Caco-2 (cell line): ENCODE measurements around the gene L3MBTL4. TPM values are rescaled to one million over a fixed set of nuclear protein-coding genes. Genes with fewer than 3 reads are reported as not detected.

Experiments used
- BruUV-seq: library from RNA; stranded (reverse); fragments of 400-500 nt; replicated peaks from 2 replicates; lab custom pipeline; 2021; lab: Mats Ljungman, UMichigan
- CTCF ChIA-PET: fragments of 300-600 bp; sonication (Branson Sonifier 250); formaldehyde crosslinking; loops from one replicate; lab custom pipeline; 2022; ENCODE audit warnings: antibody characterized with exemption; lab: Charles Lee
- POLR2A ChIA-PET: fragments of 300-600 bp; sonication (Branson Sonifier 250); formaldehyde crosslinking; loops from one replicate; lab custom pipeline; 2022; ENCODE audit warnings: antibody characterized with exemption; lab: Charles Lee
- DNase-seq, 2 experiments: peaks; one replicate each; pipeline versions ENCODE4 v3.0.0 to v3.0.0-alpha.2; 2020 to 2022
- H3K27me3 ChIP-seq: replicated peaks from 2 replicates; pipeline ENCODE4 v1.6.0; 2011; ENCODE audit warnings: low read length; ENCODE audit not compliant: control insufficient read depth, insufficient read depth
- H3K36me3 ChIP-seq: 2 replicates; pipeline ENCODE4 v1.5.1; 2011; ENCODE audit warnings: low read length; ENCODE audit not compliant: control insufficient read depth, insufficient read depth
- H3K4me1 ChIP-seq: fragments of 250-450 bp; sonication (Bioruptor Pico); 2 replicates; pipeline ENCODE4 v1.5.1; 2020; ENCODE audit warnings: mild to moderate bottlenecking
- H3K4me3 ChIP-seq: 2 replicates; pipeline ENCODE4 v1.5.1; 2011; ENCODE audit warnings: low read depth, mild to moderate bottlenecking, control low read depth, low read length
- H3K9me3 ChIP-seq: fragments of 250-450 bp; sonication (Bioruptor Pico); 2 replicates; pipeline ENCODE4 v1.5.1; 2020; ENCODE audit warnings: mild to moderate bottlenecking, moderate library complexity
- H3K27ac Mint-ChIP-seq: one replicate; pipeline ENCODE4 v1.8.0; 2022; ENCODE audit warnings: mixed read lengths; ENCODE audit not compliant: unreplicated experiment
- H3K27me3 Mint-ChIP-seq: one replicate; pipeline ENCODE4 v1.8.0; 2022; ENCODE audit warnings: mixed read lengths; ENCODE audit not compliant: insufficient read depth, unreplicated experiment
- H3K36me3 Mint-ChIP-seq: one replicate; pipeline ENCODE4 v1.8.0; 2022; ENCODE audit warnings: mild to moderate bottlenecking, mixed read lengths; ENCODE audit not compliant: insufficient read depth, unreplicated experiment
- H3K4me1 Mint-ChIP-seq: one replicate; pipeline ENCODE4 v1.8.0; 2022; ENCODE audit warnings: low read depth, mixed read lengths; ENCODE audit not compliant: unreplicated experiment
- H3K4me3 Mint-ChIP-seq: one replicate; pipeline ENCODE4 v1.8.0; 2022; ENCODE audit warnings: mild to moderate bottlenecking, moderate library complexity, mixed read lengths; ENCODE audit not compliant: unreplicated experiment
- H3K9me3 Mint-ChIP-seq: one replicate; pipeline ENCODE4 v1.8.0; 2022; ENCODE audit warnings: mixed read lengths; ENCODE audit not compliant: unreplicated experiment
- intact Hi-C: fragments of 100-400 bp; cut with micrococcal nuclease; formaldehyde crosslinking; loops from one replicate; pipeline ENCODE4 v1.10.0; 2022; ENCODE audit not compliant: unreplicated experiment
- total RNA-seq: library from RNA; stranded (reverse); gene quantifications from 2 replicates; pipeline ENCODE4 v1.2.3, GENCODE V29; 2022
- TF ChIP-seq, protein P1 (sequence below), 2 experiments: fragments of 200-600 bp in 1 of 2; IDR thresholded peaks; 1 replicate in 1 of 2; 2 replicates in 1 of 2; pipeline versions ENCODE4 v1.5.1 to v1.8.0; 2011 to 2022; ENCODE audit warnings: antibody characterized with exemption in 1 of 2, control low read depth in 1 of 2, inconsistent platforms in 1 of 2, low read depth in 1 of 2, low read length in 1 of 2, mild to moderate bottlenecking in 1 of 2, moderate library complexity in 1 of 2; ENCODE audit not compliant: insufficient read depth in 1 of 2, severe bottlenecking in 1 of 2, unreplicated experiment in 1 of 2

L3MBTL4 gene
- total RNA-seq, 1 experiment from 2014 or later: 0.23 TPM

DNA sequence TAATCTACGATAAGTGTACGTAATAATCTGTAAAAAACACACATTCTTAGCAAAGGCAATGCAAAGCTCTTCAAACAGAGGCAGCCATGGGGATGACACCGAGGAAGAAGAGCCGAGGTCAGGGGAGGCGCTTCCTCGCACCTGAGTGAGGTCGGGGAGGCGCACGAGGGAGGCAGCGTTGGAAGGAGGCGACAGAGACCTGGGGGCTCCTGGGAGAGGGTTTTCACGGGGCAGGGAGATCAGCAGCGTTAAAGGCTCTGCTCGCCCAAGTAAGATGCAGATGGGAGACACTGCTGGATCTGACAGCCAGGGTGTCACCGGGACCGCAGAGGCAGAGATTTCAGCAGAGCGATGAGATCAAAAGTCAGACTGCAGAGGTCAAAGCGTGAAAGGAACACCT lies 143.1 kb downstream of the L3MBTL4 start:
- Mint-ChIP-seq H3K4me3 (no peak overlapping the region), H3K27me3 (peaks cover 37% of the 10 kb centered on the region), H3K9me3 (no peaks in the 10 kb centered on the region), H3K36me3 (no peaks in the 10 kb centered on the region), H3K4me1 (peaks cover 8% of the 10 kb centered on the region), H3K27ac (no peak overlapping the region)
- no TSS peak for BruUV-seq
- no peak overlapping the region for H3K4me3 ChIP-seq
- H3K4me1 ChIP-seq: no peaks in the 10 kb centered on the region
- ChIA-PET POLR2A (no interaction called here), CTCF (no interaction called here)
- intact Hi-C loops: no loop called here
- TF ChIP-seq, protein P1, sequence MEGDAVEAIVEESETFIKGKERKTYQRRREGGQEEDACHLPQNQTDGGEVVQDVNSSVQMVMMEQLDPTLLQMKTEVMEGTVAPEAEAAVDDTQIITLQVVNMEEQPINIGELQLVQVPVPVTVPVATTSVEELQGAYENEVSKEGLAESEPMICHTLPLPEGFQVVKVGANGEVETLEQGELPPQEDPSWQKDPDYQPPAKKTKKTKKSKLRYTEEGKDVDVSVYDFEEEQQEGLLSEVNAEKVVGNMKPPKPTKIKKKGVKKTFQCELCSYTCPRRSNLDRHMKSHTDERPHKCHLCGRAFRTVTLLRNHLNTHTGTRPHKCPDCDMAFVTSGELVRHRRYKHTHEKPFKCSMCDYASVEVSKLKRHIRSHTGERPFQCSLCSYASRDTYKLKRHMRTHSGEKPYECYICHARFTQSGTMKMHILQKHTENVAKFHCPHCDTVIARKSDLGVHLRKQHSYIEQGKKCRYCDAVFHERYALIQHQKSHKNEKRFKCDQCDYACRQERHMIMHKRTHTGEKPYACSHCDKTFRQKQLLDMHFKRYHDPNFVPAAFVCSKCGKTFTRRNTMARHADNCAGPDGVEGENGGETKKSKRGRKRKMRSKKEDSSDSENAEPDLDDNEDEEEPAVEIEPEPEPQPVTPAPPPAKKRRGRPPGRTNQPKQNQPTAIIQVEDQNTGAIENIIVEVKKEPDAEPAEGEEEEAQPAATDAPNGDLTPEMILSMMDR (IDR thresholded peaks at IDR 0.05; ENCODE audit: insufficient read depth in 1 of 2, low read depth in 1 of 2, low read length in 1 of 2, severe bottlenecking in 1 of 2, unreplicated experiment in 1 of 2): no peak
- H3K9me3 ChIP-seq: no peaks in the 10 kb centered on the region
- H3K27me3 ChIP-seq: no peaks in the 10 kb centered on the region; the same call in 1 of the 2 replicates
- H3K36me3 ChIP-seq: no peaks in the 10 kb centered on the region
- DNase-seq: no peak

DNA sequence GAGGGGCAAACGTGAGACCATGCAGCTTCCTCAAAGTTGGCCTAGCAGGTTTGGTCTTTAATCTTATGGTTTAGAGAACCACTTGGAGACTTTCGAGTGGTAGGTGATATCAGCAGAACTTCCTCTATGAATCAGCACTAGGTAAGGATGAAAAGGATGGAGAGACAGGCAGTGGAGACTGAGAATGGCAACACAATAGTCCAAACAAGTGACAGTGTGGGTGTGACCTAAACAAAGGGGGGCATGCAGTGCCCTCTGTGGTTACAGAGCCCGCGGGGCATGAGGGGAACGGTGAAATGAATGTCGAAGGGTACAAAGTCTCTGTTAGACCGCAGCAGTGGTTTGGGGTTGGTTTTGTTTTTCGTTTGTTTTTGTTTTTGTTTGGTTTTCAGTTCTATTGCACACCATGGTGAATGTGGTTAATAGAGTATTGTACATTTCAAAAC lies 143.9 kb downstream of the L3MBTL4 start:
- no TSS peak for BruUV-seq
- Histone ChIP-seq H3K36me3 (no peaks in the 10 kb centered on the region), H3K27me3 (no peaks in the 10 kb centered on the region; the same call in 1 of the 2 replicates), H3K9me3 (no peaks in the 10 kb centered on the region), H3K4me3 (no peak overlapping the region), H3K4me1 (no peaks in the 10 kb centered on the region)
- no peak for DNase-seq
- TF ChIP-seq, protein P1 (IDR thresholded peaks at IDR 0.05; ENCODE audit: insufficient read depth in 1 of 2, low read depth in 1 of 2, low read length in 1 of 2, severe bottlenecking in 1 of 2, unreplicated experiment in 1 of 2): no peak
- Mint-ChIP-seq H3K9me3 (no peaks in the 10 kb centered on the region), H3K27ac (no peak overlapping the region), H3K36me3 (no peaks in the 10 kb centered on the region), H3K4me3 (no peak overlapping the region), H3K4me1 (peaks cover 8% of the 10 kb centered on the region), H3K27me3 (peaks cover 37% of the 10 kb centered on the region)
- ChIA-PET POLR2A (no interaction called here), CTCF (no interaction called here)
- intact Hi-C loops: no loop called here

DNA sequence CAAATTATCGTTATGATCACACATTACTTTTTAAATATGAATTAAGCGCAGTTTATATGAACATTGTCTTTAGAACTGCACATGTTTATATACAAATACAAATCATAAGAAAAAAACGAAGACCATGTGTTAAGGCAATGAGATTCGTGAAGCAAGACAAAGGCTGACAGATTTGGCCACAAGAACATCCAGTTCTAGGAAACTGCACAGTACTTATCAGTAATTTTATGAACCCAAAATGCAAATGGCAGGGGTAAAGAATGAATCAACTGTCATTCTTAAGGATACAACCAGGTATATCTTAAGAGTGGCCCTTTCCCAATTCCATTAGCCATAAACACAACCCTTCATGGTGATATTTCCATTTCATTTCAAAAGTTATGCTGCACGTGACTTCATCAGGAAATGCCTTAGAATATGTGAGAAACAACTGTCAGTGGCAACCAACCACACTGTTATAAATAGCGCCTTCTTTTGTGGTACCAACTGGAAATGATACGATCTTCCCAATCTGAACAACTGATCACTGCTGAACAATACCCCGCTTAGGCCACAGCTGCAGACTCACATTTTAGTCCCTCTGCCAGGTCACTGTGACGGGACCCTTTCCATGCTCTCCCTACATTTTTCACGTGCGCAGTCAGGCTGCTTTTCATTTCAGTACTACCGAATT lies 144.9 kb downstream of the L3MBTL4 start:
- Histone ChIP-seq H3K27me3 (no peaks in the 10 kb centered on the region; the same call in 1 of the 2 replicates), H3K9me3 (no peaks in the 10 kb centered on the region), H3K4me1 (no peaks in the 10 kb centered on the region), H3K4me3 (no peak overlapping the region), H3K36me3 (no peaks in the 10 kb centered on the region)
- no TSS peak for BruUV-seq
- DNase-seq: no peak
- H3K4me3 Mint-ChIP-seq: no peak overlapping the region
- ChIA-PET POLR2A (no interaction called here), CTCF (no interaction called here)
- H3K27ac Mint-ChIP-seq: no peak overlapping the region
- intact Hi-C loops: no loop called here
- peaks cover 31% of the 10 kb centered on the region for H3K27me3 Mint-ChIP-seq
- TF ChIP-seq, protein P1 (IDR thresholded peaks at IDR 0.05; ENCODE audit: insufficient read depth in 1 of 2, low read depth in 1 of 2, low read length in 1 of 2, severe bottlenecking in 1 of 2, unreplicated experiment in 1 of 2): no peak
- H3K4me1 Mint-ChIP-seq: peaks cover 8% of the 10 kb centered on the region
- no peaks in the 10 kb centered on the region for H3K9me3 Mint-ChIP-seq
- H3K36me3 Mint-ChIP-seq: no peaks in the 10 kb centered on the region
